ENCODE data around the gene HINT2.

HINT2 gene

GRCh38 chr9:35798658-35799374, 16.0 kb downstream of the HINT2 start:
- no peak for TF ChIP-seq CTCF (IDR thresholded peaks at IDR 0.05)
- no peaks in the 10 kb centered on the region for H3K36me3 ChIP-seq
- no peaks in the 10 kb centered on the region for H3K4me1 ChIP-seq (ENCODE audit: control insufficient read depth in 1 of 2, insufficient read depth in 1 of 2, low read depth in 1 of 2, low read length in 1 of 2)
- no peaks in the 10 kb centered on the region for H3K9me3 ChIP-seq
- no peak overlapping the region for H3K4me3 ChIP-seq (ENCODE audit: low read depth in 1 of 2, low read length in 1 of 2)
- no peak overlapping the region for H3K27ac ChIP-seq
- peaks cover under 1% of the 10 kb centered on the region for H3K27me3 ChIP-seq

- Histone ChIP-seq H3K9me3 (no peaks in the 10 kb centered on the region), H3K4me3 (ENCODE audit: low read depth in 1 of 2, low read length in 1 of 2) (no peak overlapping the region), H3K4me1 (ENCODE audit: control insufficient read depth in 1 of 2, insufficient read depth in 1 of 2, low read depth in 1 of 2, low read length in 1 of 2) (no peaks in the 10 kb centered on the region), H3K27ac (no peak overlapping the region), H3K36me3 (no peaks in the 10 kb centered on the region), H3K27me3 (peaks cover 13% of the 10 kb centered on the region)
- no peak for TF ChIP-seq CTCF (IDR thresholded peaks at IDR 0.05)
These were observed 17.3 kb downstream of the HINT2 start for GRCh38 chr9:35797311-35798109.

- TF ChIP-seq CTCF (IDR thresholded peaks at IDR 0.05), result no peak
- H3K9me3 ChIP-seq, result no peaks in the 10 kb centered on the region
- no peak overlapping the region for H3K27ac ChIP-seq
These were observed 19.1 kb downstream of the HINT2 start for GRCh38 chr9:35795695-35796094.

GRCh38 chr9:35793461-35793860, 21.4 kb downstream of the HINT2 start:
- no peak for TF ChIP-seq CTCF (IDR thresholded peaks at IDR 0.05)
- no peak overlapping the region for H3K4me3 ChIP-seq (ENCODE audit: low read depth in 1 of 2, low read length in 1 of 2)
- peaks cover 36% of the 10 kb centered on the region for H3K27me3 ChIP-seq
- no peaks in the 10 kb centered on the region for H3K9me3 ChIP-seq
- no peaks in the 10 kb centered on the region for H3K36me3 ChIP-seq
- no peak overlapping the region for H3K27ac ChIP-seq
- H3K4me1 ChIP-seq (ENCODE audit: control insufficient read depth in 1 of 2, insufficient read depth in 1 of 2, low read depth in 1 of 2, low read length in 1 of 2), result no peaks in the 10 kb centered on the region

More at GRCh38 chr9:35795695-35796094, 19.1 kb downstream of the HINT2 start:
- Histone ChIP-seq H3K4me1 (ENCODE audit: control insufficient read depth in 1 of 2, insufficient read depth in 1 of 2, low read depth in 1 of 2, low read length in 1 of 2) (no peaks in the 10 kb centered on the region), H3K4me3 (ENCODE audit: low read depth in 1 of 2, low read length in 1 of 2) (no peak overlapping the region), H3K27me3 (peaks cover 32% of the 10 kb centered on the region), H3K36me3 (no peaks in the 10 kb centered on the region)

GRCh38 chr9:35792826-35793225, 22.0 kb downstream of the HINT2 start:
- no peak overlapping the region for H3K4me3 ChIP-seq (ENCODE audit: low read depth in 1 of 2, low read length in 1 of 2)

More at GRCh38 chr9:35792826-35793225, 22.0 kb downstream of the HINT2 start:
- Histone ChIP-seq H3K36me3 (no peaks in the 10 kb centered on the region), H3K27ac (no peak overlapping the region), H3K4me1 (ENCODE audit: control insufficient read depth in 1 of 2, insufficient read depth in 1 of 2, low read depth in 1 of 2, low read length in 1 of 2) (no peaks in the 10 kb centered on the region), H3K9me3 (no peaks in the 10 kb centered on the region), H3K27me3 (peaks cover 36% of the 10 kb centered on the region)
- no peak for TF ChIP-seq CTCF (IDR thresholded peaks at IDR 0.05)
